Activated CD8-positive, alpha-beta memory T cell treated with anti-CD3 and anti-CD28 coated beads, Interleukin-2, amount 50 U/mL, for 1 hour (primary cell): ENCODE data around the gene HPSE2.

Experiments used
- DNase-seq: peaks from one replicate; pipeline ENCODE4 v3.0.0-alpha.2; 2020; ENCODE audit errors: extremely low read depth

HPSE2 gene

DNA sequence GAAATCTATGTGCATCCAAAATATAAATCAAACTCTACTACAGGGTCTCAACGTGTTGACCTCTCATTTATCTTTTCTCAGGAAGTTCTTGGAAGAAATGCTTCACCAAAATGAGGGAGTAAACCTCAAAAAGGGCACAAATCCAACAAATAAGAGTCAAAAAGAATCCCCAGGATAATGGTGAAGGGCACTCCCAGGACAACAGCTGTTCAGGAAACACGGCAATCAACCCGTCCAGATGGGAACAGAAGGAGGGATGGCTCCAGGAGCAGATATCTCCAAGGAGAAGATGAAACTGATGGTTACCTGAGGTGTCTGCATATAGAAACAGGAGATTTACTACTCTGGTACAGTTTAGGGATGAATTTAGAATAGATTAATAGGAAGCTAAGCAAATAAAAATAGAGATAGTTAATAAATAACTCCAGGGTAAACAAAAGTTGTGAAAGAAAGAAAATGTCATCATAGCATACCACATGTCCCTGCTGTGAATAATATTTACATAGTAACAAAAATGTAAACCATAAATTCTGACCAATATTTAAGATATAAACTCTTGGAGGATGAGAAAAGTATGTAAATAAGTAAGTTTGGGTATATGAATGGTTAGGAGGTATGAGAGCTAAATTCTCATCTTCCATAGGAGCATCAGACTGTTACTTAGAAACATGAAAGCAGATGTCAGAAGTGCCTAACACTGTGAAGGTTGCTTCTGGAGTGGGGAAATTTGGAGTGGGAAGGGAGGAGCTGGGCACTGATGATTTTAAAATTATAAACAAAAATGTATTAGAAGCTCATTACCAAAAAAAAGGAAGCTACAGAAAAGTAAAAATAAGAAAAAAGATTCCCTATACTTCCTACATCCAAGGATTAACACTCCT, 551.4 kb downstream of the HPSE2 start:
- no peak for DNase-seq

DNA sequence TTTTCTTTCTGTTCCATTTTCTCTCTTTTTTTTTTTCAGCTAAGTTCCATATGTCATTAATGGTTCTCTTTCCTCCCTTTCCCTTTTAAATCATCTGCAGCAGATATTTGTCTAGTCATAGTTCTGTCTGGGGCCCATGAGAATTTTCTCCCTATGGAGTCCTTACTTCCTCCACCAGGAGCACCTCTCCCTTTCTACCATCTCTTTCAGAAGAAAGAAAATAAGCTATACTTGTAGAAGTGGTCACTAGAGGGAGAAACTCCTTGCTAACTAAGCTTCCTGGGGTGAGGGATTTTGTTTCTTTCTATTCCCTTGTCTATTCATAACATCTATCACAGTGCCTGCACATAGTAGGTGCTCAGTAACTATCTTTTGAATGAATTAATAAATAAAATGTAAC, 558.8 kb downstream of the HPSE2 start:
- DNase-seq: no peak

DNA sequence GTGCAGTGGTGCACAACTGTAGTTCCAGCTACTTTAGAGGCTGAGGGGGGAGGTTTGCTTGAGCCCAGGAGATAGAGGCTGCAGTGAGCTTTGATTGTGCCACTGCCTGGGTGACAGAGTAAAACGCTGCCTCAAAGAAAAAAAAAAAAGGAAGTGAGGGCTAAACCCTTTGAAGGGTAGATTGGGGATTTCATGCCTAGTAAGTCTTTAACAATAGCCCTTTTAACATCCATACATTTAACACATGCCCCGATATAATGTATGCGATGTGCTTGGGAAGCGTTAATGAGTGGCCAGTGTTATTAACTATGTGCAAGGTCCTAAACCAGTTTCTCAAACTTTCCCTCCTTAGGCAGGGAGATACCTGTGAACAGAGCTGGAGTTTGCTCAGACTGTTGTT, 559.8 kb downstream of the HPSE2 start:
- no peak for DNase-seq

DNA sequence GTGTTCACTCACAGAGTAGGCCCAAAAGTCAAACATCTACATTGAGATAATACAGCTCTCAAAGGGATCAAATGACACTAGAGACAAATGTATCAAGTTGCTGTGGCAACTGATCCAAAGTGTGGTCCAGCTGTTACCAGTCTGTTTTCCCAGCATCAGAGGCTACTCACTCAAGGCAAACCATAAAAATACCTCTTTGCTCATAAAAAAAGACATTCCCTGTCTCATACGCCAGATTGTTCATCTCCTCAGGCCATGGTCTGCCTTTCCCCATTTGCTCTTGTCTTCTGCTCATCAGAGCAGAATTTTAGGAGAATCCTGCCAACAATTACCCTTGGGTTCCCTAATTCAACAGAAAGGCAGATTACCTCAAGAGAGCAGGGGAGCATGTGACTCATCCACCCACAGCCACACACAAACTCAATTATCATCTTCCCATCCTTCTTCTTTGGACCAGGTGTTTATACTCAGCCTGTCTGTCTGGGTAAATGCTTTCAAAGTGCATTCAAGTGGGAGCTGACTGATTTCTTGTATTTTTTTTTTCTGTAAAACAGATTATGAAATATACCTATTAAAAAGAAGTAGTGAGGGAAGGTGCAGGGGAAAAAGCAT, 562.4 kb downstream of the HPSE2 start:
- no peak for DNase-seq

DNA sequence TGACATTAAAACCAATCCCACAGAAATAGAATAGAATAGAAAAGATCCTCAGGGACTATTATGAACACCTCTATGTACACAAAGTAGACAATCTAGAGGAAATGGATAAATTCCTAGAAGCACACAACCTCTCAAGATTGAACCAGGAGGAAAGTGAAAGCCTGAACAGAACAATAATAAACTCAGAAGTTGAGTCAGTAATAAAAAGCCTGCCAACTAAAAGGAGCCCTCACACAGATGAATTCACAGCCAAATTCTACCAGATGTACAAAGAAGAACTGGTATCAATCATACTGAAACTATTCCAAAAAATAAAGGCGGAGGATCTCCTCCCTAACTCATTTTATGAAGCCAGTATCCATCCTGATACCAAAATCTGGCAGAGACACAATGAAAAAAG, 568.6 kb downstream of the HPSE2 start:
- no peak for DNase-seq

DNA sequence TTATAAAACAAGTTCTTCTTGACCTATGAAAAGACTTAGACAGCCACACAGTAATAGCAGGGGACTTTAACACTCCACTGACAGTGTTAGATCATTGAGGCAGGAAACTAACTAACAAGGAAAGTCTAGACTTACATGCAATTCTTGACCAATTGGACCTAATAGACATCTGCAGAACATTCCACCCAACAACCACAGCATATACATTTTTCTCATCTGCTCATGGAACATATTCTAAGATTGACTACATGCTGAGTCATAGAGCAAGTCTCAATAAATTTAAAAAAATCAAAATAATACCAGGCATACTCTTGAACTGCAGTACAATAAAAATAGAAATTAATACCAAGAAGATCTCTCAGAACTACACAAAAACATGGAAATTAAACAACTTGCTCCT, 569.4 kb downstream of the HPSE2 start:
- no peak for DNase-seq

DNA sequence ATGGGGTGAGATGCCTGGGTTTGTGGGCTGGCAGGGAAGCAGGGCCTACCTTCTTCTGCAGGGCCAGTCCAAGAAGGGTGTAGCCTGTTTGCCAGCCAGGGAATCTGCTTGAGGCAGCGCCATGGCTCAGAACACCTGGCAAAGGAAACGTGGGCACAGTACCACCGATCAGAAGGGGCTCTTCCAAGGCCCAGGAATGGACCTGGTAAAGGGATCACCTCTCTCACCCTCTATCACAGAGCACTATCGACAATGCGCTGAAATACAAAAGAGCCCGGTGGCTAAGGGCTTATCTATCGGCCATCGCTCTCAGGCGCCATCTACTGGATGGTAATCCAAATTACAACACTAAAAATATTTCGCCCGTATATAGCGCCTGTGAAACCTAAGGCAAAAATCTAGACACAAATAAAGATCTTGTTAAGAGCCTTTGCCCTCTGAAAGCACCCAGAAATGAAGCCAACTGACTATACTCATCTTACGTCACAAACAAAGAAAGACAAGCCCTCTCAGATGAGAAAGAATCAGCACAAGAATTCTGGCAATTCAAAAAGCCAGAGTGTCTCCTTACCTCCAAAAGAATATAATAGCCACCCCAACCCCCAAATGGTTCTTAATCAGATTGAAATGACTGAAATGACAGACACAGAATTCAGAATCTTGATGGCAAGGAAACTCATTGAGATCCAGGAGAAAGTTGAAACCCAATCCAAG, 571.2 kb downstream of the HPSE2 start:
- peak; percentile 0 for DNase-seq

DNA sequence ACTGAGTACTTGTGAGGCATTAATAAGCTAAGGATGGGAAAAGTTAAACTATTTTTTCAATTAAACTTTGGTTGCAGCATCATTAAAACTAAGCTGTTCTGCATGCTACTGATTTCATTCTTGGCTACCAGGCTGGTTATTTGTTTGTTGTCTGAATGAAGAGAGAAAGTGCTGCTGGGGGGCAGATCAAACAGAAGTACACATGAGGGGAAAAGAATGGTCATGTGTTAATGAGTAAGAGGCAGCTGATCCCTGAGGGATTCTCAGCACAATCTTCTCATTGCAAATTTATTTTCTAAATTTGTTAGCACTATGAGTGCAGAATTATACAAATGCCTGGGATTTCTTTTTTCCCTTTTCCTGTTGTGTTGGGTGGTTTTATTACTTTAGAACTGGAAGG, 575.7 kb downstream of the HPSE2 start:
- DNase-seq: no peak

DNA sequence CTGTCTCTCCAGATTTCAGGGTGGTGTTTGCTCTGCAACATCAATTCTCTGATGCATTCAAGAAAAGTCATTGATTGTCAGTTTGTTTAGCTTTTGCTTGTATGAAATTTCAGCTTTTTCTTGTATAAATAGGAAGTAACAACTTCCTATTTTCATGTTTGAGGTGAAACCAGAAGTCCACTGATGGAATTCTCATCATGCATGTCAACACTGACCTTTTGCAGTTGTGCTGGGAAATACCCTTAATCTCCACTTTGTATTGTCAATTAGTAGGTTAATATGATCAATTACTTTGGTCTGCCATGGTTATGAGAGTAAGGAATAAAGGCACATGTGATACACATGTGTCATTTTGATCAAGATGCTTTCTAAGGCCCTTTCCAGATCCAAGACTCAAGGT, 580.2 kb downstream of the HPSE2 start:
- DNase-seq: no peak

DNA sequence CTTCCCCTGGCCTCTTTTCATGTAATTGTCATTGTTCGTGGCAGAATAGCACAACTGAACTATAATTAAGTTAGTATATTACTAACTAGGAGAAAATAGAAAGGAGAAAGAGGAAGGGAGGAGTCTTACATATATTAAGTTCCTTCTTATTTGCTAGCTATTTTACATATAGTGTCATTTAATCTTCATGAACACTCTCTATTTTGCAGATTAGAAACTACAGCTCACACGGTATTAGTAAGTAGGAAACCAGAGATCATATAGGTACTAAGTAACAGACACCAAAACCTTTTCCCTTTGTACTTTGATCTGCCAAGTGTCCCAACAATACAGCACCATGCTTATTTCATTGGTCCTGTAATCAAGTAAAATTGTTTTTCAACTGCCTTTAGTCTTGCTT, 586.5 kb downstream of the HPSE2 start:
- DNase-seq: no peak

DNA sequence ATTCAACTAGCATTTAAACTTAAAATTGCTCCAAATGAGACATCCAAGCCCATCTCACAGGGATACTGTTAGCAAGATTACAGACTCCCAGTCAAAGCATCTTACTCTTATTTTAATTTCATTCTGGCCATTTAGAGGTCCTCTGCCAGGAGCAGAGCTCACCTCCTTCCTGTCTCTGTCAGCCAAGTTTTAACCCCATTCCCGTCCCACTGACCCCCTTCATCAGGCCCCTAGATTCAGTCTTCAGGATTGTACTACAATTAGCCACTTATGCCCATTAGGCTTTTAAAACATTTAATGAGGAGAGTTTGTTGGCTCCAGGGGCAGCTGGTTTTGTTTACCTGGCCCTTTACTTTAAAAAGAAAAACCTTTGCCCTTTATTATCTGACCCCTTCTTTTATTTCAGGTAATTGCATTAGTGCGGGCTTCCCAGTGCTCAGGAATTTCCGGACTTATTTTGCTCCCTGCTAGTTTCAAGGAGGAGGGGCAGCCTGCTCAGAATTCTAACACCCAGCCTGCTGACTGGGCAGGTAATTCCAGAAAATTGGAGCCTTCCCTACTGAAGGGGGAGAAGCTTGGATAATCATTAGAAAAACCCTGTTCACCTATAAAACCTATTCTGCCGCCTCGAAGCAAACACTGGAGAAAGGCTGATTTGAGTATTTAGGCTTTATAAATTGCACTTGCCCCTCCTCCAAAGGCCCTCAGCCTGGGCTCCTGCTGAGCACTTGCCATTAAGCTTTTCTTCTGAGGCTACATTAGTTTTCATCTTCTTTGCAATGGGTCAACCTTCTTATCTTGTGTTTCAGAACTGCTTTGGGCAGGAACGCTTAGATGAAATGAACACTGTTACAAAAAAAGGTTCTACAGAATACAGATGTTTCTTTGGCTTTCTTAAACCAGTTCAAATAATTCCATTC, 588.4 kb downstream of the HPSE2 start:
- DNase-seq: no peak

DNA sequence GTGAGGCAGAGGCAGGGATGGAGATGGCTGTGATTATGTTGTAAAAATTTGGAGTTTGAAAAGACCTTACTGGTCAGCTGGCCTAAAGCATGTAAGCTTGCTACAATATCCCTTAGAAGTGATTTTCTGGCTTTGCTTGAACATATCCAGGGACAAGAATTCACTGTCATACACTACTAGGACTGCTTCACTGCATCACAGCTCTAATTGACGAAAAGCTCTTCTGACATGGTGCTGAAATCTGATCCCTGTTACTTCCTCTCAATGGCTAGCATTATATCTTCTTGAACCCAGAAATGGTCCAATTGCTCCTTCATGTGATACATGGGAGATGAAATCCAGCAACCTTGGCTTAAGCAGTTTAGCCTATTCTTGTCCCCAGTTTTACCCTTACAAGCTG, 591.2 kb downstream of the HPSE2 start:
- no peak for DNase-seq

DNA sequence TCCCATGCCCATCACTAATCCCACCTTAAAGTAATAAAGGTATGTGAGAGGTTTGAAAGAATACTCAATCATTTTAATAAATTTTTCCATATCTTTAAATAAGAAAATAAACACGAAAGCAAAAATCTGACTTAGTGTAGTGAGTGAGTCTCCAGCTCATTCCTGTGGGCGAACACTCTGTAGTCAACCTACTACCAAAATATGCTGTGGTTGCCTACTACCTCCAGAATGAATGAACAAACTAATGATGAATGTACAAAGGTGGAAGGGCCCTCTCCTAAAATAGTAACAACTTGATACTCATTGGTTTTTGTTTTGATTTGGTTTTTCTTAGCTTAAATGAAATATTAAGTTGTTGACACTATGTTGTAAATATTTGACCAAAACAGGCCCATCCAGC, 593.4 kb downstream of the HPSE2 start:
- no peak for DNase-seq

DNA sequence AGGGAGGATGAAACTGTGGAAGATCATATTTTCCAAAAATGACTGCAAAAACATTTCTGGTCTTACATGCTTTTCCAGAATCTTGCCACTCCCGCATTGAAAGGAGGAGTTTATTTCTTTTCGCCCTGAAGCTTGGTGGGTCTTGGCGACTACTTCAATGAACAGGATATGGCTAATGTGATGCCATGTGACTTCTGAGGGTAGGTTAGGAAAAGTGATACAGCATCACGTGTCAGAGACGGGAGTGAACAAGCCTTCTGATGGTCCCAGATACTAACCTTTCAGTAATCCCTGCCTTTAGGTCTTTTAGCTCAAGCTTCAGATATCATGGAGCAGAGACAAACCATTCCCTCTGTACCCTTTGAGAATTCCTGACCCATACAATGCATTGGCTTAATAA, 596.7 kb downstream of the HPSE2 start:
- DNase-seq: no peak

DNA sequence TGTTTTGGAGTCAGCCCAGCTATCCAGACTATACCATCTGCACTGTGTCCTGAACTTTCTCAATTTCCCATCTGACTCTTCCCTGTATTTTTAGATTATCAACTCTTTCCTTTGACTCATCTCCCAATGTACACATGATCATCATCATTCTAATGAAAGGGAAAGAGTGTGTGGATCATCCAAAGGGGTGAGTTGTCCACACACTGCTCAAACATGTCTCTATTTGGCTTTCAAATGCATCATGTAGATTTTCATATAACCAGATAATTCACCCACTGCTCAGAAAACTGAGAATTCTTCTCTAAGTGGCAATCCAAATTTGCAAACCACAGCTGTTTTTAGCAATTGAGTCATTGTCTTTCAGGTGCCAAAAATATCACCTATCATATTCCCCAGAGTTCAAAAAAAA, 598.7 kb downstream of the HPSE2 start:
- no peak for DNase-seq

DNA sequence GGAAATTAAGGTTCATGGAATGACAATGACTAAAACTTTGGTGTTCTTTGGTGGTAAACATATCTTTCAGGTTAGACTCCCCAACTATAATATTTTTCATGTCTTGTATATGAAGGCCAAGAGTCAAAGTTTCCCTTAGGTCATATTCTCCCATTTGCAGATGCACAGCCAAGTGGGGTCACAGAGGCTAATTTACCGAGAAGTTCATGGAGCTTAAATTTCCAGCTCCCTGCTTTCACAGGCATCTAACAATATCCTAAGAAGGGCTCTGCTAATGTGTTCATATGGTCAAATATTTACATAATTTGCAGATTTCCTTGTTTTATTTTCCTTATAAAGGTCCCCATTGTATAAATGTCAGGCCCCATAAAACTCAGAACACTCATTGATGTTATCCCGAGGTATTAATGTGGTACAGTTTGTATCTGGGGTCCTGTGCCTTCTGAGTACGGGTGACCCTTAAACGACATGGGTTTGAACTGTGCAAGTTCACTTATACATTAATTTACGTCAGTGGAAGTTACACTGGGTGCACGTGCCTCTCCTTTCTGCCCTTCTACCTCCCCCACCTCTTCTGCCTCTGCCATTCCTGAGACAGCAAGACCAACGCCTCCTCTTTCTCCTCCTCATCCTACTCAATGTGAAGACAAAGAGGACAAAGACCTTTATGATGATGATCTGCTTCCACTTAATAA, 603.0 kb downstream of the HPSE2 start:
- DNase-seq: no peak

DNA sequence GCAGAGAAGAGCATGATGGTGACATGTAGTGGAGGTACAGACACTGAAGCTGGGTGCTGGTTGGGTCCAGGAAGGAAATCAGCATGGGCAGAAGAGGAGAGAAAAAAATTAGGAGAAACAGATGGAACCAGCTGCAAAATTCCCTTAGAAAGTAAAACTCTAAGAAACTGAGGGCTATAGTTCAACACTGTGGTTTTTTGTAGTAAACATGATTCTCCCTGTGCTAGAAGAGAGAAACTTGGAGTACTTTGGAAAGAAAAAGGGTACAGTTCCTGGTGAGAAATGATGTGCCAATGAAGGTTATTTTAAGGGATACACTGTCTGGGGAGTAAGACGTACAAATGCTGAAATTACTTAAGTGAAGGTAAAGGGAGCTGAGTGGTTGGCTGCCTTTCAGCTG, 607.4 kb downstream of the HPSE2 start:
- no peak for DNase-seq

DNA sequence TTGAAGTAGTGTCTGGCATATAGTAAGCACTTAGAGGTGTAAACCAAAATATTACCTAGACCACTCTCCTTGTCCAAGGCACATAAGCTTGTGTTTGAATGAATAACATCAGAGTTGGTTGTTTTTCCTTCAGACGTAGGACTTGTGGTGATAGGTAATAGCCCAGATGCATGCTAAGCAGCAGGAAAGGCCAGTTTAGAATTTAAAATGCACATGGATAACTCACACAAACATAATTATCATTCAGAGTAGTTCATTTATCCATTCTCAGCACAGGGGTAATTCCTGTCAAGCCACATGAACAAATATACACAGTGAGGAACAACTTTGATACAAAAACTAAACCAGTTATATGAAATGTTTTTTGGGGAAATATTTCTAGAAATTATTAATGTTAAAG, 607.9 kb downstream of the HPSE2 start:
- no peak for DNase-seq

DNA sequence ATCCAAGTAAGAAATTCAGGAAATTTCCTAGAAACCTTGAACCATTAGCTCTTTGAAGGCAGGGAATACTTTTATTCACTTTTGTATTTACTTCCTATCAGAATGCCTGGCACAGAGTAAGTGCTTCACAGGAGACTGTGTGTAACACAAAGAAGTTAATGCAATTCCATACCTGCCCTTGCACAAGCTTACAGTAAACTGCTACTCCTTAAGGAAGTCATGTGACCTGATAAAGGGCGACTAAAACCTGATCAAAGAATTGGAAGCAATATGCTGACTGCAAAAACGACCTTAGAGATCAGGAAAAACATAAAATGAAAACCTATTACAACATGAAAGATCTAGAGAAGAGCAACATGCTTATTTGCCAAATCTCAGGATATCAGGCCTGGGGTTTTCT, 610.7 kb downstream of the HPSE2 start:
- no peak for DNase-seq

DNA sequence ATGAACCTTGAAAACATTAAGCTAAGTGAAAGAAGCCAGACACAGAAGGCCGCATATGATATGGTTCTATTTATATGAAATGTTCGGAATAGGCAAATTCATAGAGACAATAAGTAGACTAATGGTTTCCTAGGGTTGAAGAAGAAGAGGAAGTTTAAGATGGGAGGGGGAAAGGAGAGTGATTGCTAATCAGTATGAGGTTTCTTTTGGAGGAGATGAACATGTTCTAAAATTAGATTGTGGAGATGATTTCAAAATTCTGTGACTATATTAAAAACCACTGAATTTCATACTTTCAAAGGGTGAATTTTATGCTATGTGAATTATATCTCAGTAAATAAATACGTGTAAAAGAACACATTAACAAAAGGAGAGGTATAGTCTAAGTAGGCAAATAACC, 612.5 kb downstream of the HPSE2 start:
- no peak for DNase-seq

DNA sequence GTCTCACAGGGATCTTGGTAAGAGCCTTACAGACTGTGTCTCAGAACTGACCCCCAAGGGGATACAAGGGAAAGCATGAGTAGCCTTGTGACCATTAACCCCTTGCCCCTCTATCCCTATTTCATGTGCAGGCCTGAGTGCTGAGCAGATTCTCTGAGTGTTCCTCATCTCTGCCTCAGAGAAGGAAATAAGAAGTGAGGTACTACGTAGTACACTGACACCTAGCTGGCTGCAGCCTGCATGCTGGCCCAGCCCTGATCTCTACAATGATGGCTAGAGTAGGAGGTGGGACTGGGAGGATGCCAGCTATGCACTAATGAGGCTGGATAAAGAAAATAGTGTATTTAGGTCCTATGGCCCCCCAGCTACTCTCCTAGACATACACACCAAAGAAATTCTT, 614.0 kb downstream of the HPSE2 start:
- DNase-seq: no peak
